Neural progenitor cell (in vitro differentiated cells): ENCODE results near the gene ATP5MK. TPM values are rescaled to one million over a fixed set of nuclear protein-coding genes. Genes with fewer than 3 reads are reported as not detected.

Experiments
- DNase-seq: peaks from one replicate; pipeline ENCODE4 v3.0.0-alpha.2; 2016; ENCODE audit warnings: low spot score
- H2AFZ ChIP-seq: fragments of 200-600 bp; sonication (generic); replicated peaks from 2 replicates; pipeline ENCODE4 v1.6.1; 2016; ENCODE audit warnings: antibody characterized with exemption
- H3F3A ChIP-seq: fragments of 200-600 bp; sonication (generic); 2 replicates; pipeline ENCODE4 v1.6.1; 2016; ENCODE audit warnings: antibody characterized with exemption, low read depth
- H3K27ac ChIP-seq: fragments of 200-600 bp; sonication (generic); 2 replicates; pipeline ENCODE4 v1.5.1; 2016; ENCODE audit warnings: mild to moderate bottlenecking
- H3K27me3 ChIP-seq: fragments of 200-600 bp; sonication (generic); 2 replicates; pipeline ENCODE4 v1.6.1; 2016; ENCODE audit warnings: mild to moderate bottlenecking, moderate library complexity
- H3K36me3 ChIP-seq: fragments of 200-600 bp; sonication (generic); 2 replicates; pipeline ENCODE4 v1.5.1; 2016
- H3K4me1 ChIP-seq: fragments of 200-600 bp; sonication (generic); 2 replicates; pipeline ENCODE4 v1.6.1; 2016; ENCODE audit warnings: mixed run types
- H3K4me2 ChIP-seq: fragments of 200-600 bp; sonication (generic); 2 replicates; pipeline ENCODE4 v1.6.1; 2016
- H3K4me3 ChIP-seq: fragments of 200-600 bp; sonication (generic); 2 replicates; pipeline ENCODE4 v1.5.1; 2016
- H3K79me2 ChIP-seq: fragments of 200-600 bp; sonication (generic); 2 replicates; pipeline ENCODE4 v1.6.1; 2016; ENCODE audit warnings: low read depth
- H3K9ac ChIP-seq: fragments of 200-600 bp; sonication (generic); 2 replicates; pipeline ENCODE4 v1.6.1; 2016
- H3K9me3 ChIP-seq: fragments of 200-600 bp; sonication (generic); 2 replicates; pipeline ENCODE4 v1.5.1; 2016; ENCODE audit warnings: low read depth
- H4K20me1 ChIP-seq: fragments of 200-600 bp; sonication (generic); 2 replicates; pipeline ENCODE4 v1.6.1; 2016; ENCODE audit warnings: low read depth
- H3K27ac Mint-ChIP-seq: 3 replicates; pipeline ENCODE4 v1.8.0; 2021; ENCODE audit warnings: mixed read lengths
- H3K27me3 Mint-ChIP-seq: 2 replicates; pipeline ENCODE4 v1.8.0; 2022; ENCODE audit warnings: low read depth, mild to moderate bottlenecking, inconsistent platforms, moderate library complexity, mixed read lengths; ENCODE audit not compliant: insufficient read depth
- H3K36me3 Mint-ChIP-seq: 3 replicates; pipeline ENCODE4 v1.8.0; 2021; ENCODE audit warnings: mixed read lengths
- H3K4me1 Mint-ChIP-seq: 3 replicates; pipeline ENCODE4 v1.8.0; 2021; ENCODE audit warnings: mixed read lengths
- H3K4me3 Mint-ChIP-seq: 3 replicates; pipeline ENCODE4 v1.8.0; 2021; ENCODE audit warnings: mild to moderate bottlenecking, moderate library complexity, mixed read lengths
- H3K9me3 Mint-ChIP-seq: 3 replicates; pipeline ENCODE4 v1.8.0; 2020; ENCODE audit warnings: mixed read lengths
- EZH2 ChIP-seq: fragments of 200-600 bp; sonication (generic); IDR thresholded peaks from 2 replicates; pipeline ENCODE4 v1.6.1; 2017; ENCODE audit warnings: antibody characterized with exemption, mild to moderate bottlenecking, moderate library complexity
- EZH2phosphoT487 ChIP-seq: fragments of 200-600 bp; sonication (generic); IDR thresholded peaks from 2 replicates; pipeline ENCODE4 v1.6.1; 2017; ENCODE audit warnings: antibody characterized with exemption
- total RNA-seq: library from RNA; depleted of rRNA; stranded (reverse); fragments of >200 nt; gene quantifications from 2 replicates; pipeline ENCODE4 v1.2.3, GENCODE V29; 2015; ENCODE audit warnings: low replicate concordance
- TF ChIP-seq, protein P1 (sequence below): fragments of 200-600 bp; sonication (generic); IDR thresholded peaks from 2 replicates; pipeline ENCODE4 v1.5.1; 2017; ENCODE audit warnings: antibody characterized with exemption, mild to moderate bottlenecking

ATP5MK gene
- total RNA-seq, 1 donor from 2014 or later, result 324 TPM

GRCh38 chr10:103443475-103444185 is 47.4 kb upstream of the ATP5MK start:
- Mint-ChIP-seq H3K27ac (peak overlapping the region; percentile 2), H3K9me3 (no peaks in the 10 kb centered on the region), H3K4me3 (no peak overlapping the region), H3K4me1 (no peaks in the 10 kb centered on the region), H3K36me3 (peaks cover 32% of the 10 kb centered on the region), H3K27me3 (peaks cover 5% of the 10 kb centered on the region)
- TF ChIP-seq, protein P1, sequence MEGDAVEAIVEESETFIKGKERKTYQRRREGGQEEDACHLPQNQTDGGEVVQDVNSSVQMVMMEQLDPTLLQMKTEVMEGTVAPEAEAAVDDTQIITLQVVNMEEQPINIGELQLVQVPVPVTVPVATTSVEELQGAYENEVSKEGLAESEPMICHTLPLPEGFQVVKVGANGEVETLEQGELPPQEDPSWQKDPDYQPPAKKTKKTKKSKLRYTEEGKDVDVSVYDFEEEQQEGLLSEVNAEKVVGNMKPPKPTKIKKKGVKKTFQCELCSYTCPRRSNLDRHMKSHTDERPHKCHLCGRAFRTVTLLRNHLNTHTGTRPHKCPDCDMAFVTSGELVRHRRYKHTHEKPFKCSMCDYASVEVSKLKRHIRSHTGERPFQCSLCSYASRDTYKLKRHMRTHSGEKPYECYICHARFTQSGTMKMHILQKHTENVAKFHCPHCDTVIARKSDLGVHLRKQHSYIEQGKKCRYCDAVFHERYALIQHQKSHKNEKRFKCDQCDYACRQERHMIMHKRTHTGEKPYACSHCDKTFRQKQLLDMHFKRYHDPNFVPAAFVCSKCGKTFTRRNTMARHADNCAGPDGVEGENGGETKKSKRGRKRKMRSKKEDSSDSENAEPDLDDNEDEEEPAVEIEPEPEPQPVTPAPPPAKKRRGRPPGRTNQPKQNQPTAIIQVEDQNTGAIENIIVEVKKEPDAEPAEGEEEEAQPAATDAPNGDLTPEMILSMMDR, result no peak
- TF ChIP-seq EZH2phosphoT487, result no peak
- no peak for TF ChIP-seq EZH2
- no peaks in the 10 kb centered on the region for H3F3A ChIP-seq
- H4K20me1 ChIP-seq, result no peaks in the 10 kb centered on the region
- no peak for DNase-seq
- H2AFZ ChIP-seq, result no peak overlapping the region
- H3K4me3 ChIP-seq, result no peak overlapping the region
- no peaks in the 10 kb centered on the region for H3K4me1 ChIP-seq
- H3K27me3 ChIP-seq, result no peaks in the 10 kb centered on the region
- no peaks in the 10 kb centered on the region for H3K36me3 ChIP-seq
- H3K9me3 ChIP-seq, result no peaks in the 10 kb centered on the region
- no peaks in the 10 kb centered on the region for H3K79me2 ChIP-seq
- H3K4me2 ChIP-seq, result no peak overlapping the region
- no peak overlapping the region for H3K27ac ChIP-seq
- H3K9ac ChIP-seq, result no peak overlapping the region

- H3K27ac Mint-ChIP-seq, result no peak overlapping the region
- H3K27me3 Mint-ChIP-seq, result peaks cover 5% of the 10 kb centered on the region
- Histone ChIP-seq H3K36me3 (no peaks in the 10 kb centered on the region), H3K27me3 (no peaks in the 10 kb centered on the region), H3K9me3 (no peaks in the 10 kb centered on the region), H2AFZ (no peak overlapping the region), H3K4me3 (no peak overlapping the region), H4K20me1 (no peaks in the 10 kb centered on the region), H3F3A (no peaks in the 10 kb centered on the region), H3K27ac (no peak overlapping the region), H3K79me2 (no peaks in the 10 kb centered on the region), H3K9ac (no peak overlapping the region), H3K4me2 (no peak overlapping the region), H3K4me1 (no peaks in the 10 kb centered on the region)
- TF ChIP-seq EZH2, result no peak
- TF ChIP-seq EZH2phosphoT487, result no peak
- TF ChIP-seq, protein P1, result no peak
- no peaks in the 10 kb centered on the region for H3K9me3 Mint-ChIP-seq
- no peak overlapping the region for H3K4me3 Mint-ChIP-seq
- peaks cover 36% of the 10 kb centered on the region for H3K36me3 Mint-ChIP-seq
- no peak for DNase-seq
- no peaks in the 10 kb centered on the region for H3K4me1 Mint-ChIP-seq
Observed at GRCh38 chr10:103442031-103442461, 45.8 kb upstream of the ATP5MK start.

- H2AFZ ChIP-seq, result no peak overlapping the region
- no peak overlapping the region for H3K4me2 ChIP-seq
- Mint-ChIP-seq H3K27me3 (peaks cover 3% of the 10 kb centered on the region), H3K9me3 (no peaks in the 10 kb centered on the region), H3K27ac (no peak overlapping the region), H3K4me1 (no peaks in the 10 kb centered on the region), H3K4me3 (no peak overlapping the region), H3K36me3 (peaks cover 38% of the 10 kb centered on the region)
- H3F3A ChIP-seq, result no peaks in the 10 kb centered on the region
- no peaks in the 10 kb centered on the region for H3K4me1 ChIP-seq
- no peak for DNase-seq
- H3K4me3 ChIP-seq, result no peak overlapping the region
- no peaks in the 10 kb centered on the region for H3K9me3 ChIP-seq
- no peak overlapping the region for H3K9ac ChIP-seq
- no peaks in the 10 kb centered on the region for H4K20me1 ChIP-seq
- no peak overlapping the region for H3K27ac ChIP-seq
- H3K27me3 ChIP-seq, result no peaks in the 10 kb centered on the region
- TF ChIP-seq, protein P1, result no peak
- TF ChIP-seq EZH2phosphoT487, result no peak
- TF ChIP-seq EZH2, result no peak
- H3K36me3 ChIP-seq, result no peaks in the 10 kb centered on the region
- no peaks in the 10 kb centered on the region for H3K79me2 ChIP-seq
Observed at GRCh38 chr10:103441611-103442010, 45.3 kb upstream of the ATP5MK start.
